ENCODE results near the gene NUP133.
"Not testable (repeated sequence)": the region's sequence is repeated elsewhere in the genome, so short reads cannot be mapped to it uniquely, and the experiment has no call there.

Gene NUP133

GRCh38 chr1:229511201-229511600 lies 3.1 kb upstream of the NUP133 start:
- not testable (repeated sequence) for DNase-seq
- intact Hi-C loops (cut with DNase I) = loop anchor here (10.0 kb wide), 1 partner anchor 256 kb away; no protein-coding TSS in a partner anchor

DNA sequence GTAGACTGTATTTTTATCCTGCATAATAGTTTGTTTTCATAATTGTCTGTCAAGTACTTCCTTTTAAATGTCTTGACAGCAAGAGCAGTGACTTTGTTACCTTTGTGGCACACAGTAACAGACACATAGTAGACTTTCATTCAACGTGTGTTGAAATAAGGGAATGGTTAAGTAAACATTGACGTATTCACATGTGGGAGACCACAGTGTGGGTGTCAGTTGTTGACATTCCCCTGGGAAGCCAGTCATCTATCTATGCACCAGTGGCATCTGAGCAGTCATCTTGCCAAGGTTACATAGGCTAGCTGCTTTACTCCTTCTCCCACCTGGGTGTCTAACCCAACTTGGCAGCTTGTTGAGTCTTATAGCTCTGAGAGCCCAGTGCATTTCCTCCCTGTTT lies 1.4 kb upstream of the NUP133 start:
- DNase-seq = no peak
- intact Hi-C loops (cut with DNase I) = loop anchor here (2.0 to 5.0 kb wide), 2 partner anchors 49 to 237 kb away; partner anchors contain the start of genes ABCB10 and RAB4A

DNA sequence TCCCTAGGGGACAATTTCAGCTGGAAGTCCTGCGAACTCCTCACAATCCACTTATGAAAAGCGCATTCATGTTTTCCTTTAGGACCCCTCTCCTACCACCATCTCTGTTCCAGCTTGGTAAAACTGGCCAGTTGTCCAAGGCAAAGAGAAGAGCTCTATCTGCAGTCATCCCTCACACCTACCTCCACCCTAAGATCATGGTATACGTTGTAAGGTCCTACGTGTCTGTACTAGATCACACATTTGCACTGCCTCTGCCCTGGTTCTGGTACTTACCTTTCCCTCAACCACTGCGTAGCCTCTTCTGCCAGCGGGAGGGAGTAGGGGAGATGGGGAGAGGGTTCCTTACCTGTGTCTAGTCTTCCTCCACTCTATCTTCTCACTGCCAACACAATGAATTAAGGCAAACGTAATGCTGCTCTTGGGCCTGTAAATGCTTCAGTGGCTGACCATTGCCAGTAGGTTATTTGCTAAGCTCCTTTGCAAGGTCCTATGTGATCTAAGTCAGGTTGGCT lies 739 bp upstream of the NUP133 start:
- intact Hi-C loops (cut with DNase I) = loop anchor here (2.0 to 5.0 kb wide), 2 partner anchors 50 to 237 kb away; partner anchors contain the start of genes ABCB10 and RAB4A
- DNase-seq = no peak

DNA sequence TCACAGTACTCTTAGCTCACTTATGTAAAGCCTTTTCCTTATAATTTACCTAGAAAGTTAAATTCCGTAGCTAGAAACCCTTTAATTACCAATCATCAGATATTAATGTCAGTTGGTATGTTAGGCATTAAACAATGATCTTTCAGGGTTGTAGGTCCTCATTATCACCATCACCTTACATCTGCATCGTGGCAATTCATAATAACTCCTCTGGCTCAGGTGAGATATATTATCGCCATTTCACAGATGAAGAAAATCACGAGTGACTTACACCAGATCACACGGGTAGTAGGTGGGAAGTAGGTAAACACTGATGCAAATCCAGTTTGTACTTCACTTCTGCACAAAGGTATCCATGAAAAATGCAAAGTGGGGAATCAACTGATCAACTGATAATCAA lies 639 bp downstream of the NUP133 start:
- intact Hi-C loops (cut with DNase I) = loop anchor here (5.0 kb wide), 1 partner anchor 235 kb away; the partner anchor contains the start of gene RAB4A
- no peak for DNase-seq

DNA sequence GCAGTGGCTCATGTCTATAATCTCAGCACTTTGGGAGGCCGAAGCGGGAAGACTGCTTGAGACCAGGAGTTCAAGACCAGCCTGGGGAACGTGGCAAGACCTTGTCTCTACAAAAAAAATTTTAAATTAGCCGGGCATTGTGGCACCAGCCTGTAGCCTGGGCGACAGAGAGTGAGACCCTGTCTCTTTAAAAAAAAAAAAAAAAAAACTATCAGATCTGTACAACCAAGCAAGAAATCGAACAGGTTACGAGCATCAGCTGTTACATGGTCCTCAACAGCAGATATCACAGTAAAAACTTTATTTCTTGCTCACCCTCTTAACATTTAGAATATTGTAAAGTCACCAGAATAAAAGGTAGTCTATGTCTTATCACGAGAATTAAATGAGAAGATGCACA lies 1.5 kb downstream of the NUP133 start:
- intact Hi-C loops (cut with DNase I) = loop anchor here (5.0 kb wide), 1 partner anchor 234 kb away; the partner anchor contains the start of gene RAB4A
- no peak for DNase-seq

DNA sequence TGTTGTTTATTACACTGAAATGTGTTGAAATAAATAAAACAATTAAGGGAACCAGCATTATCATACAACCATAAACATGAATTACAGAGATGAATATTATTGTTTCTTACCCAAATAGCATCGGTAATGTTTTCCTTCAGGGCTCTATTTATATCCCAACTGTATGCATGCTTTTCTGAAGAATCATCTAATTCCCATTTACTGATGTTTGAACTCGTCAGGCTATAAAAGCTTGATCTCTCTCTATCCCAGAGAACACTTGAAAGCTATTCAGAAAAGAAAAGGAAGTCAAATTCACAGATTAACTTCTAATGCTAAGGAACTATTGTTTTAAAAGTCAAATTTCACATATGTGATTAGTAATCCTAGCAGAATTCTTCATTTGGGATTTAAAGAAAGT lies 12.4 kb downstream of the NUP133 start:
- DNase-seq = no peak
- intact Hi-C loops (cut with DNase I) = no loop called here

- intact Hi-C loops (cut with DNase I) = no loop called here
- DNase-seq = no peak
Measured at GRCh38 chr1:229487181-229487580, 21.0 kb downstream of the NUP133 start.

- DNase-seq = no peak
- intact Hi-C loops (cut with DNase I) = no loop called here
Measured at GRCh38 chr1:229485318-229485717, 22.8 kb downstream of the NUP133 start.

- peak in 1 of 10 donors; percentile 70 for DNase-seq
- intact Hi-C loops (cut with DNase I) = loop anchor here (1.0 to 5.0 kb wide), 2 partner anchors 140 to 224 kb away; partner anchors contain the start of gene CCSAP
Measured at GRCh38 chr1:229482511-229482910, 25.6 kb downstream of the NUP133 start.

GRCh38 chr1:229480495-229480894 lies 27.6 kb downstream of the NUP133 start:
- DNase-seq = no peak
- intact Hi-C loops (cut with DNase I) = loop anchor here (5.0 kb wide), 1 partner anchor 138 kb away; the partner anchor contains the start of gene CCSAP

- intact Hi-C loops (cut with DNase I) = loop anchor here (5.0 kb wide), 1 partner anchor 138 kb away; the partner anchor contains the start of gene CCSAP
- no peak for DNase-seq
Measured at GRCh38 chr1:229479660-229480399, 28.3 kb downstream of the NUP133 start.

GRCh38 chr1:229478852-229479251 lies 29.3 kb downstream of the NUP133 start:
- no peak for DNase-seq
- intact Hi-C loops (cut with DNase I) = no loop called here

GRCh38 chr1:229475859-229476258 lies 32.3 kb downstream of the NUP133 start:
- DNase-seq; intact Hi-C loops (cut with DNase I): not testable (repeated sequence)

DNA sequence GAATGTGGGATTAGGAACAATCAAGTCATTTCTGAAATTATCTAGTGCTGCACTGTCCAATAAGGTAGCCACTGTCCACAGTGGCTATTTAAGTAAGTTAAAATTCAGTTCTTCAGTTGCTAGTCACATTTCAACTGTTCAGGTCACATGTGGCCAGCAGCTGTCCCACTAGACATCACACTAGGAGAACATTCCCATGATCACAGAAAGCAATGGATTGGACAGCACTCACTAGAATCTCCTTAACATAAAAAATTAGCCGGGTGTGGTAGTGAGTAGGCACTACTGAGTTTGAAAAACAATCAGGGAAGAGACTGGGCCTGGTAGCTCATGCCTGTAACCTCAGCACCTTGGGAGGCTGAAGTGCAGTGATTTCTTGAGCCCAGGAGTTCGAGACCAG lies 33.6 kb downstream of the NUP133 start:
- DNase-seq = no peak
- intact Hi-C loops (cut with DNase I) = no loop called here

- DNase-seq = no peak
- intact Hi-C loops (cut with DNase I) = no loop called here
Measured at GRCh38 chr1:229471175-229471574, 37.0 kb downstream of the NUP133 start.

- DNase-seq = no peak
- intact Hi-C loops (cut with DNase I) = no loop called here
Measured at GRCh38 chr1:229470406-229471043, 37.6 kb downstream of the NUP133 start.

DNA sequence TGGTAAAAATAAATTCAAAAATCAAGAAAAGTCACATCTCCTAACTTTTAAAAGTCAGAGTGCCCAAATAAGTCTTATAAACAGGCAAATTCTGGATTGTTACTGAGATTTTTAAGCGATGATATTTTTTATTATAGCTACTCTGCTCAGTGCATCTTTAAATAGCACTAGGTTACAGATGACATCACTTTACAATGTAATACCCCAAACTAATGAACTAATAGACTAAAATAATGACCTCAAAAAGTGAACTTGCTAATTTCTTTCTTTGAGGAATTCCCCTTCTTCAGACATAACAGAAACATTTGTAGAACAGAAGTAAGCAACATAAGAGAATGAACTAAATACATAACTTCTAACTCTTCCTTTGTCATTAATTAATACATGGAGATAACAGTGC lies 41.3 kb downstream of the NUP133 start:
- intact Hi-C loops (cut with DNase I) = no loop called here
- DNase-seq = no peak

- intact Hi-C loops (cut with DNase I) = no loop called here
Measured at GRCh38 chr1:229464672-229465071, 43.5 kb downstream of the NUP133 start.

DNA sequence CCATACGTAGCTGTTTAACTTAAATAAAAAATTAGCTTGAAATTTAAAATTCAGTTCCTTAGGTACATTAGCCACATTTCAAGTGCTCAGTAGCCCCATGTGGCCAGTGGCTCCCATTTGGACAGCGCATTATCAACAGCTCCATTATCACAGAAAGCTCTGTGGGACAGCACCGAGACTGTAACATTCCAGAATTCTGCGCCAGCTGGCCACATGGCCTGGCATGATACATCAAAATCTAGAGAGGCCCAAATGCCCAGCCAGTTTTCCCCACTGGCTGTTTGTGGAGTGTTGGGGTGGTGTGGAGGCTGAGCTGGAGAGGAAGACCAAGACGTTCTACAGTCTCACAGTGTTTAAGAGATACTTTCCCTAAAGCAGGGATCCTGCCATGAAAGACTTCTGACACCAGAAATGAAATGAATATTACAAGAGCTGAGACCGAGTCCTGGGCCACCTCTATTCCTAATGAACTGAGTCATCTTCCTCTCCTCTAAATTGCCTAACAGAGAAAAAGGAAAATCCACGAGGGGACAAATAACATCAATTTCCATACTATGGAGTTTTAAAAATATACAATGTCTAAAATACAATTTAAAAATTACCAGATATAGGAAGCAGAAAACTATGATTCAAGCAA lies 47.0 kb downstream of the NUP133 start:
- intact Hi-C loops (cut with DNase I) = no loop called here
- DNase-seq = peak in 6 of 10 donors; percentile 20 to 89 (median 48)

More at GRCh38 chr1:229464672-229465071, 43.5 kb downstream of the NUP133 start:
- no peak for DNase-seq

DNA sequence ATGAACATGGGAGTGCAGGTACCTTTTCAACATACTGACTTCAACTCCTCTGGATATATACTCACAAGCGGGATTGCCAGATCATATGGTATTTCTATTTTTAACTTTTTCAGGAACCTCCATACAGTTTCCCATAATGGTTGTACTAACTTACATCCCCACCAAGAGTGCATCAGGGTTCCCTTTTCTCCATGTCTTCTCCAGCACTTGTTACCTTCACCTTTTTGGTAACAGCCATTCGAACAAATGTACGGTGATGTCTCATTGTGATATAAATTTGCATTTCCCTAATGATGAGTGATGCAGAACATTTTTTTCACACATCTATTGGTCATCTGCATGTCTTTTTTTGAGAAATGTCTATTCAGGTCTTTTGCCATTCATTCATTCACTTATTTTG lies 48.3 kb downstream of the NUP133 start:
- DNase-seq = no peak
- intact Hi-C loops (cut with DNase I) = no loop called here

GRCh38 chr1:229457436-229457835 lies 50.7 kb downstream of the NUP133 start:
- DNase-seq = no peak
- intact Hi-C loops (cut with DNase I) = no loop called here
